NOMO-1 treated with dmso at 0.1 percent for 144 hours (cell line): Measurements from ENCODE around the gene CYBRD1.
"Not testable (repeated sequence)": the region's sequence is repeated elsewhere in the genome, so short reads cannot be mapped to it uniquely, and the experiment has no call there.

Experiments used
- DNase-seq: peaks from one replicate; lab custom pipeline; 2025; ENCODE audit not compliant: unreplicated experiment; lab: John Stamatoyannopoulos, UW

Gene CYBRD1

DNA sequence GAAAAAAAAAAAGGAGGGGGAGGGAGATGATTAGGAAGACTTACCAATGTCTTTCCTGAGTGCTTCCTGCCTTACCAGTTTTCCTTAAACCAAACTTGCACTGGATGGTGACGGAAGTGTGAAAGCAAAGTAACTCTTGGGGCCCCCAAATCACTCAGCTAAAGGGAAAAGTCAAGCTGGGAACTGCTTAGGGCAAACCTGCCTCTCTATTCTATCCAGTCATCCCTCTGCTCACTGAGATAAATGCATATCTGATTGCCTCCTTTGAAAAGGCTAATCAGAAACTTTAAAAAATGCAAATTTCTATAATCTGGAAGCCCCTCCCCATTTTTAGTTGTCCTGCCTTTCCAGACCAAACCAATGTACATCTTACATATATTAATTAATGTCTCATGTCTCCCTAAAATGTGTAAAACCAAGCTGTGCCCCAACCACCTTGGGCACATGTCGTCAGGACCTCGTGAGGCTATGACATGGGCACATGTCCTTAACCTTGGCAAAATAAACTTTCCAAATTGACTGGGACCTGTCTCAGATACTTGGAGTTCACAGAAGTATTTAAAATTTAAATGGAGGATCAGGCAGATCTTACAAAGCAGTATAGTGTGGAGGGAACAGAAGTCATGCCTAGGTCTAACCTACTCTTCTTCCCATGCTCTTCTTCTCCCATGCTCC is 7.2 kb upstream of the CYBRD1 start:
- no peak for DNase-seq

DNA sequence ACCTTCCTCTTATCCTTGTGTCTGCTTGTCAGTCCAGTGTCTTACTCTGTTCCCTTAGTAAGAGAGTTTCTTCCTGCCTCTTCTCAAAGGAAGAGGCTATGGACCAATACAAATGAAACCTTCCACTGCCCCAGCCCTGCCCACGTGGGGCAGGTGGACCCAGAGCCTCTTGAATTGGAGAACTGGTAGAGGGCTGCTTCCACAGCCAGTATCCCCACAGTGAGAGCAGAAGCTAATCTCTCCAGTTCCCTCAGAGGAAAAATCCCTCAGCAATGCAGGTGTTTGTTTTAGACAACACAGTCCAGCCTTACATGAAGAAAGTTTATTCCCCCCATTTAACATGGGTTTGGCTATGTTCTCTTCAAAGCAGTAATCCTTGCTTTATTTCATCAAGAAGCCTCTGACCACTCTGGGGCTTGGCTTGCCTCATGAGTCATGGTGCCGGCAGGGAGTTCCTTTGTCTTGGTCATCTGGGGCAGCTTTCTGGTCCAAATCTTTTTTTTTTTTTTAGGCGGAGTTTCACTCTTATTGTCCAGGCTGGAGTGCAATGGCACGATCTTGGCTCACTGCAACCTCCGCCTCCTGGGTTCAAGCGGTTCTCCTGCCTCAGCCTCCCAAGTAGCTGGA is 6.5 kb upstream of the CYBRD1 start:
- DNase-seq: no peak

DNA sequence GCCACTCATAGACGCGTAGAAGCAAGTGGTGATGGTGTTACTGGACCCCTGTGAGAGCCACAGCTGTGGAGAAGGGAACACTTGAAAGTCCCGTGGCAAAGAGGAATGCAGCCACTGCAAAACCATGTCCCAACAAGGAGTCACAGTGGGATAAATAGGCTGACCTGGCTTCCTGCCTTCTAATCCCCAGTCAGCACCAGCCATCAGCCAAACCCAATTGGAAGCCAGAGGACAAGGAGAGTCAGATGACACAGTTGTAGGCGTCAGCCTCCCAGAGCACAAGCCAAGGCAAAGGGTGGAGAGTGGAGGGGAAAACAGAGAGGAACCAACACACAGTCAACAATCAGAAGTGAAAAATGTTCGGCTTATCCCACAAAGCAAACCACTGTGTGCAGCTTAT is 5.5 kb upstream of the CYBRD1 start:
- DNase-seq: no peak

DNA sequence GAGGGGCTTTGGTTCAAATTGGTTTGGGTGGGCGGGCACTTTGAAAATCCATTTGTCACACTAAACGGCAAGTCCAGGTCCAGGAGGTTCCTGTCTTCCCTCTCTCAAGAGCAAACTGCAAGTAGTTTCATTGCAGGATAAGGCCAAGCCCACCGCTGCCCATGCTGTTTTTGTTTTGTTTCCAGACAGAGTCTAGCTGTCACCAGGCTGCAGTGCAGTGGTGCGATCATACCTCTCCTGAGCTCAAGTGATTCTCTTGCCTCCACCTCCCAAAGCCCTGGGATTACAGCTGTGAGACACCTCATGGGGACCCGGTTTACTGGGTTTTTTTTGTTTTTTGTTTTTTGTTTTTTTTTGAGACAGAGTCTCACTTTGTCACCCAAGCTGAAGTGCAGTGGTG is 1.8 kb upstream of the CYBRD1 start:
- no peak for DNase-seq

DNA sequence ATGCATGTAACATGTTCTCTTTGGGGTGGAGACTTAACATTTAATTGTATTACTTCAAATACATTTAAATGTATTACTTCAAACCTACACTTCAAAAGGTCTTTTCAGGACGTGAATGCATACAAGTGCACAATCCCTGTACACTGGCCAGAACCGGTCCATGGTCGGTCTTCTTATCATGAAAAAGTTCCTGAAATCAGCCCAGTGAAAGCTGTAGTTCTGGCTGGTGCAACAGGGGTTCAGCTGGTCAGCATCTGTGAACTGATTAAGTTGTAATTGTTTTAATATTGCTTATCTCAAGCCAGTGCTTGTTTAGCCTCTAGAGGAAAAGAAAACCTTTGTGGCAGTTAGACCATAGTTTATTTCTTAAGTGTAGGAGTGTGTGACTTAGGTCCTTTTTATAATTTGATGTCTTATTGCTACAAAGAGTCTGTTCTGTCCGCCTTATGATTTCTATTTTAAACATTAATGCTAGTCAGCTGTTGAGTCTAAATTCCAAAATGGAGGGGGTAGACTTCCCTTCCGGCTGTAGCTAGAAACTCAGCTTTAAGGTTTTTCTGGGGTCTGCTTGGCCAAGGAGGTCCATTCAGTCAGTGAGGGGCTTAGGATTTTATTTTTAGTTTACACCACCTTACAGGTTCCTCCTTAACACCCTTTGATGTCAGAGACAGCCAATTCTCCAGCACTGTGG is 768 bp upstream of the CYBRD1 start:
- no peak for DNase-seq

DNA sequence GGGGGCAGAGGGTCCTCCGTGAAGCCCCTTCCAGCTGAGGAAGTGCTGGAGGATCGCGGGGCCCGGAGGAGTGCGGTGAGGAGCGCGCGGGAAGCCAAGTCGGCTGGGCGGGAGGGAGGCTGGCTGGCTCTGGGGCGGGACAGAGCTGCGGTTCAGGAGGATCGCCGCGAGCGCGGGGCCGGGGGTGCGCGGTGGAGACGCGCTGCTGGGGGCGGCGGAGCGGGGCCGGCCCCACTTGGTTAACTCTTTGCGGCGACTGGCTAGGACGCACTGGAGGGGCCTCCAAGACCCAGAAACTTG is 464 bp downstream of the CYBRD1 start:
- no peak for DNase-seq

DNA sequence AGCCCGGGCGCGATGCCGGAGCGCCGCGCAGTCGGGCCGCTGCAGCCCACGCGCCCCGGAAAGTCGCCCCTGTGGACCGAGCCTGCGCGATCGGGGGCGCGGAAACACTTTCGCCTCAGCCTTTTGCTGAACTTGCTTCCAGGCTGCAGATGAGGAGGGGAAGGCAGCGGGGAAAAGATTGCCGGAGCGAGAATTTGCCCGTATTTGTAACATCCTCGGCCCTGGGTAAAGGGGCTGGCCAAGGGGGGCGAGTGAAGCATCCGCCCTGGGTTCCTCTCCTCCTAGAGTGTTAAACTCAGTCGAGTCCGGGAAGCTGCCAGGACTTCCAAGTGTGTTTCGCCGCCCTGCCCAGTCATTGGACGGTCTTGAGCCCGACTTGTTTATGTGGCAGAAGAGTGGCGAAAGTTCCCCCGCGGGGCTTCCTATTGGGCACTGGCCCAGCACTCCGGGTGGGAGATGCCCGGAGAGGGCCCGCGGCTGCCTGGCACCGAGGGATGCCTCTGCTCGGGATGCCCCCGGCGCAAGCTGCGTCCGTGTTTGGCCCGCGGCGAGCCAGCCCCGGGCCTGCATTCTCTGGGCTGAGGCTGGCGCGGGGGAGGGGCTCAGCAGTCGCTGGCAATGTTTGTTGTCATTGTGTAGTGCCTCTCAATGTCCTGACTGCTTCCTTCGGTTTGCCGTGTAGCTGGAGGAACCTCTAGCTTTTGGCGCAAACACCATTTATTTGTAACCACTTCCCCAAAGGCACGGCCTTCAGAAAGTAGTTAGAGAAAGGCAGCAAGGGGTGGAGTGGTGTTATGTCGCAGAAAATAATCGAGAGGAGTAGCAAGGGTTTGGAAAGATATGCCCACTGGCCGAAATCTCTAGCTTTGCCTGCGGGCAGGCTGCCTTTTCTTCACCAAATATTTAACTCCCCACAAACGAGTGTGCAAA is 1.1 kb downstream of the CYBRD1 start:
- peak; percentile 82 for DNase-seq

DNA sequence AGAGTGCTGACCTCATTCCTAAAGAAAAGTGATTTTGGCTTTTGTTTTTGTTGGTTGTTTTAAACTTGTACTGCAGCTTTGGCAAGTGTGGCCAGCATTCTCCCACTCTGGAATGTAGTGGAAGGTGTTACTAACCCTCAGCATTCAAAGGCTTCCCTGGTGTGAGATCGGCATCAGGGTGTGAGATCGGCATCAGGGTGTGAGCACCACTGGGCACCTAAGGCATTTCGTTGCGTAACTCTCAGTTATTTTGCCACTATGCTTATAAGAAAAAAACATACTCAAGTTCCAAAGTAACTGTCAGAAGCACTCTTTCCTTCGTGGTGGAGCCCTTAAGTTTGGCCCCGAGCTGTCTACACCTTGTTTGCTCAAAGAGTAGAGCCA is 1.7 kb downstream of the CYBRD1 start:
- DNase-seq: no peak

DNA sequence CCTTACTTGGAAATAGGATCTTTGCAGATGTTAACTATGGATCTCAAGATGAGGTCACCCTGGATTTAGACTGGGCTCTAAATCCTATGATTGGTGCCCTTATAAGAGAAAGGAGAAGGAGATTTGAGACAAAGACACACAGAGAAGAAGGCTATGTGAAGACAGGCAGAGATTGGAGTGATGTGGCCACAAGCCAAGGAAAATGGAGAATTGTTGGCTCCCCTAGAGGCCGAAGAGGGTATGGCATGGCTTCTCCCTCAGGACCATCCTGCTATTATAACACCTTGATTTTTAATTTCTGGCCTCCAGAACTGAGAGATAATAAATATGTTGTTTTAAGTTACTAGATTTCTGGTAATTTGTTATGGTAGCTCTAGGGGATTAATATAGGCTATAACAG is 7.6 kb downstream of the CYBRD1 start:
- DNase-seq: no peak

DNA sequence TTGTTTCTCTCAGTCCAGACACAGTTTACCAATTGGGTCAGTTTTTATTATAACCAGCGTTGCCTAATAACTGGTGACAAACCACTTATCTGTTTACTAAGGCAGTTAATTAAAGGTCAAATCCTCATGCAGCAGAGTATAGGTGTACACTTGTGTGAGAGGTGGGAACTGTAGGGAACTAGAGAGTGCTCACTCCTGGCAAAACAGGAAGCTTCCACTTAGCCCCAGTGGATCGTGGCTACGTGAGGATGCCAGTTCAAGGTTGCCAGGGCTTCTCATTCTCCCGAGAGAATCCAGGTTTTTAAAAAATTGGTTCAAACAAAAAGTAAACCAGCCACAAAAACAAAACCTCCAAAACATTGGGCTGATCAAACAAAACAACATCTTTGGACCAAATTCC is 8.1 kb downstream of the CYBRD1 start:
- DNase-seq: no peak

DNA sequence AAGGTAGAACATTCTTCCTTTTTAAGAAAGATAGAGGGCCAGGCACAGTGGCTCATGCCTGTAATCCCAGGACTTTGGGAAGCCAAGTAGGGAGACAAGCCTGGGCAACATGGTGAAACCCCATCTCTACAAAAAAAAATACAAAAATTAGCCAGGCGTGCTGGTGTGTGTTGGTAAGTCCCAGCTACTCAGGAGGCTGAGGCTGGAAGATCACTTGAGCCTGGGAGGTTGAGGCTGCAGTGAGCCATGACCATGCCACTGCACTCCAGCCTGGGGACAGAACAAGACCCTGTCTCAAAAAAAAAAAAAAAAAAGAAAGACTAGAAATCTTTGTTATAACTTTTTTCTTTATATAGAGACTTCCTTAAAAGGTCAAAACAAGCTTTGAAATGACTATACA is 8.6 kb downstream of the CYBRD1 start:
- DNase-seq: not testable (repeated sequence)

DNA sequence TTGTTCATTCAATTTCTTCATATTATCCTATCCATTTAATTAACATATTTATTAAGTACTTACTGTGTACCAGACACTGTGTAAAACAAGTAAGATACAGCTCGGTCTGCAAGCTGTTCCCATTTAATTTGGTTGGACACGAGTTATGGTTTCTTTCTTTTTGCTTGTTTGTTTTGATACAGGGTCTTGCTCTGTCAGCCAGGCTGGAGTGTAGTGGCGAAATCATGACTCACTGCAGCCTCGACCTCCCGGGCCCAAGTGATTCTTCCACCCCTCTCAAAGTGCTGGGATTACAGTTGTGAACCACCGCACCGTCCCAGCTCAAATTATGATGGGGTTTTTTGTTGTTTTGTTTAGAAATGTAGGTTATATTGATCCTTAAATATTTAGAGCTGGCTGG is 9.0 kb downstream of the CYBRD1 start:
- no peak for DNase-seq

DNA sequence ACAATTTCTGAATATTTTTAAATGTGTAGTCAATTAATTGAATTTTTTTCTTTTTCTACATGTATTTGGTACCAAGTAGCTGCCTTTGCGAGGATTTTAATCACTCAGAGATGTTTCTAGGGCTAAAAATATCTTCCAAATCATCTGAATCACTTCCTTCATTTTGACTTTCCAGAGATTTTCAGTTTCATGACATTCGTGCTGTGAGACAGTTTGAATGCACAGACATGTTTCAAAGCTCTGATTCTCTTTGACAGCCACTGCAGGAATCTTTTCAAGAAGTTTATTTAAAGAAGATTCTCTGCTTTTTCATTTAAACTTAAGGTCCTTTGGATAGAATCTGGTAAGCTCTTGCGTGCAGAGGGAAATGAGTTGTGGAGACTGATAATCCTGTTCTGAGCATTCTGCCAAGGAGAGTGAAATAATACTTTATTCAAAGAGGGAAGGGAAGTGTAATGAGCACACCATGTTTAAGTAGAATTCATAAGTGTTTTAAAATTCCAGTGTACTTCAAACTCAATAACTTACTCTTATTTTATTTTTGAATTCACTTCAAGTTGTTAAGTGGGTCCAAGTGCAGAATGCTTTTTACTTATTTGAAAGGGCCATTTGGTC is 9.7 kb downstream of the CYBRD1 start:
- no peak for DNase-seq

DNA sequence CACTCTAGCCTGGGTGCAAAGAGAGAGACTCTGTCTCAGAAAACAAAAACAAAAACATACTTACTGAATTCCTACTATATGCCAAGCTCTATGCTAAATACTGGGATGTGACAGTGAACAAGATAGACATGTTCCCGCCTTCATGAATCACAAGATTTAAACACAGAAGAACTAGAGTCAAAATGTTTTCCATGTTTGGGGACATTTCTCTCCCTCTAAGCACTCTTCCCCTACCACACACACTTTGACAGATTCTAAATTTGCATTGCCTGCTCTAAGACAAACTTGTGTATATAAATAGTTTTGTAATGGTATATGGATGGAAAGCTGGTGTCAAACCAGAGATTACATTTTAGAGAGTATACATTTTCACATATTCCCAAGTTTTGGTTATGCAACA is 11.1 kb downstream of the CYBRD1 start:
- DNase-seq: no peak

DNA sequence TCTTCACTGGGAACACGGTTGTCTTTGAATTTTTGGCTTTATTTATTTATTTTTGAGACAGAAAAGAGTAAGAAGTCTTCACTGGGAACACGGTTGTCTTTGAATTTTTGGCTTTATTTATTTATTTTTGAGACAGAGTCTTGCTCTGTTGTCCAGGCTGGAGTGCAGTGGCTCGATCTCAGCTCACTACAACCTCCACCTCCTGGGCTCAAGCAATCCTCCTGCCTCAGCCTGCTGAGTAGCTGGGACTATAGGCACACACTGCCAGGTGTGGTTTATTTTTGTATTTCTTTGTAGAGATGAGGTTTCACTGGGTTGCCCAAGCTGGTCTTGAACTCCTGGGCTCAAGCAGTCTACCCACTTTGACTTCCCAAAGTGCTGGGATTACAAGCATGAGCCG is 13.3 kb downstream of the CYBRD1 start:
- not testable (repeated sequence) for DNase-seq

DNA sequence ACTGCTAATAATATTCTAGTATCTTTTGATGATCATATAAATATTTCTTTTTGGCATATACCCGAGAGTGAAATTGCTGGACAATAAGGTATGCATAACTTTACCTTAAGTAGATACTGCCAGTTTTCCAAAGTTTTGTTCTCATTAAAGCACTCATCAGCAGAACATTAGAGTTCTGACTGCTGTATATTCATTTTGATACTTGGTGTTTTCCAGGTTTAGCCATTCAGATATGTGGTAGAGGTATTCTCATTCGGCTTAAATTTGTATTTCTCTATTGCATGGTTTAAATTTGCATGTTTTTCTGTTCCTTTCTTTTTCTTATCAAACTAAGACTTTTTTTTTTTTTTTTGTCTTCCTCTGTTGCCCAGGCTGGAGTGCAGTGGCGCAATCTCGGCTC is 18.2 kb downstream of the CYBRD1 start:
- no peak for DNase-seq

DNA sequence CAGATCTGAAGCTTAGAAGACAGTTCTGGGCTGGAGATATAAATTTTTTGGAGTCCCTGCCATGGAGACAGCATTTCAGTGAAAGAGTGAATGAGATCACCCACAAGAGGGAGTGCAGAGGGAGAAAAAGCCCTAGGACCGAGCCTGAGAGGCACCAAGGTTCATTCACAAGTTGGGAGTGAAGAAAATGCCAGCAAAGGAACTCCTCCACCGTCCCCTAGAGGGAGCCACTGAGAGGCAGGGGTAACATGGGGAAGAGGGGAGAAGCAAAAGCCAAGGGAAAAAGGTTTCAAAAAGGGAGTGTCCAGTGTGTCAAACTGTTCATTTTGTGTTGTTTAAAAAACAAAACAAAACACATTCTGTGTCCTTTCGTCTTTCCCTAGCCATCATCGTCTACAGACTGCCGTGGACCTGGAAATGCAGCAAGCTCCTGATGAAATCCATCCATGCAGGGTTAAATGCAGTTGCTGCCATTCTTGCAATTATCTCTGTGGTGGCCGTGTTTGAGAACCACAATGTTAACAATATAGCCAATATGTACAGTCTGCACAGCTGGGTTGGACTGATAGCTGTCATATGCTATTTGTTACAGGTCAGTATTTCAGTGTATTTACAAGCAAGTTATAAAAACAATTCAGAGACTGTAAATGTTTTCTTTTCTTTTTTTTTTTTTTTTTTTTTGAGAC is 19.1 kb downstream of the CYBRD1 start:
- no peak for DNase-seq

DNA sequence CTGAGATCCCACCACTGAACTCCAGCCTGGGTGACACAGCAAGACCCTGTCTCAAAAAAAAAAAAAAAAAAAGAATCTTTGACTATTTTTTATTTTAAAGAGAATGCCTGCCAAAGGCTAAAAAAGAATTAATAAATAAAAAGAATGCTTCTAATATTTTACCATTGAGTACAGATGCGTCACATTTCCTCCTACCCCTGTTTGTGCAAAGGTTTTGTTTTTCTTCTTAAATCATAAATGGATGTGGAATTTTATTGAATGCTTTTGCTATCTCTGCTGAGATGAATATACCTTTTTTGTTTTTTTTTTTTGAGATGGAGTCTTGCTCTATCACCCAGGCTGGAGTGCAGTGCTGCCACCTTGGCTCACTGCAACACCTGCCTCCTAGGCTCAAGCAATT is 22.8 kb downstream of the CYBRD1 start:
- no peak for DNase-seq

DNA sequence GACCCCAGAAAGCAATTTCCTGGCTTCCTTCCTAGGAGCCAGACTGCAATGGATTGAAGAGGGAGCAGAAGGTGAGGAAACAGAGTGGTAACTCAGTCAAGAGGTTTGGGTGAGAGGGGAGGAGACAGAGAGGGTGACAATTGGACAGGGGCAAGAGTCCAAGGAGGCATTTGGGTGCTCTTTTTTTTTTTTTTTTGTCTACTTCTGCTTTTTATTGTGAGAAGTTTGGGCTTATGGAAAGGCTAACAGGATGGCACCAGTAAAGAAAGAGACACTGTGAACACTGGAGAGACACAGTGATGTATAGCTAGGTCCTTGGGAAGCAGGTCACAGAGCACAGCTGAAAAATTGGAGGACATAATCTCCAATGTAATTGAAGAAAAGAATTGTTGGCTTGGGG is 25.0 kb downstream of the CYBRD1 start:
- peak; percentile 5 for DNase-seq

DNA sequence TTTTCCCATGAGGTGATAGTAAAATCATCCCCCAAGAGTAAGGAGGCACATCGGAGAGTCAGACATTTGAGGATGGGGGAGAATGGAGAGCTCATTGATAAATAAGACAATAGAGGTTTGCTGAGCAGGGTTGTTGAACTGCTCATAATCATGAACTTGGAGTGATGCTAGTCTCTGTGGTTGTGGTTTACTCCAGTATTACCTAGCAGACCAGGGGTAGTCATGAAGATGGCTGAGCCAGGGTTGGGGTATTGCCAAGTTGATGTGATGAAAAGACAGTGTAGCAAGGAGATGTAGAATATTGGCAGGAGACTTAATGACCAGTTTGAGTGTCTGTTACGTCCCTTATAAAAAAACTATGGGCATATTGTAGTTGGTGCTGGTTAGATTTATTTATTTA is 25.4 kb downstream of the CYBRD1 start:
- DNase-seq: no peak

DNA sequence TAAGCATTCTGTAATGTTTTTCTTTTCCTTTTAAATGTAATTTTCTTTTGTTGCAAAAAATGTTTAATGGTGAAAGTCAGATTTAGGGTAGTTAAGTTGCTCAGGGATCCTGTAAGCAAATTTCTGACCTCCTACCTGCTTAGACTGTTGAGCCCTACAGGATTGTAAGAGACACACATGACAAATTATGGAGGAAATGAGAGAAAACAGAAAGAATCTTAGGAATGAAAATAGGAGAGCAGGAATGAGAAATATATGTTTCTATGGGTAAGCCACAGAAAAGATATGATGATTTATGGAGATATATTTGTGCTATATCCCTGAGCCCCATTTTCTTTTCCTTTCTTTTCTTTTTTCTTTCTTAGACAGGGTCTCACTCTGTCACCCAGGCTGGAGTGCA is 28.3 kb downstream of the CYBRD1 start:
- DNase-seq: no peak
